HG02798 (cell line): ENCODE measurements around the gene PCDH9.
A peak's percentile ranks its signal among the peaks of the same experiment; 100 is the strongest.

Experiments used
- ATAC-seq: cut with Tn5 transposase; IDR thresholded peaks from one replicate; pipeline ENCODE4 v1.9.1; 2021; ENCODE audit warnings: mild to moderate bottlenecking; ENCODE audit not compliant: unreplicated experiment, poor library complexity

Gene PCDH9

GRCh38 chr13:66992719-66993118 lies 237.4 kb downstream of the PCDH9 start:
- ATAC-seq, result no peak

DNA sequence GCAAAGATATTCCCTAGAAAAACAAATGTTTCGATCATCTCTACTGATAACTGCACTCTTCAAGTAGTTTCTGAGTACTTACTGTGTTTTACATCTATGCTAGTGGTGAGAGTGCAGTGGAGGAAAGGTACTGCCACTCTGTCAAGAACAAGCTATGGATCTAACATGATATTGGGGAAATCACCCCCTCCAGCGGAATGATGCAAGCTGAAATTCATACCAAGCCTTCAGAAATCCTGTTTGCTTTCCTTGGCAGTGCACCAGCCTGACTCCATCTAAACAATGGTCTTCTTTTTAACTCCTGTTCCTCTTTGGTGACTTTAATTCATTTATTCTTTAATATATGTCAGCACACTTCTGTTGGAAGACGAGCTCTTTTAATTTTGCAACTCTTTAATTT lies 238.0 kb downstream of the PCDH9 start:
- ATAC-seq, result no peak

- no peak for ATAC-seq
Measured at GRCh38 chr13:66984241-66984640, 245.9 kb downstream of the PCDH9 start.

- ATAC-seq, result no peak
Measured at GRCh38 chr13:66981912-66982311, 248.2 kb downstream of the PCDH9 start.

DNA sequence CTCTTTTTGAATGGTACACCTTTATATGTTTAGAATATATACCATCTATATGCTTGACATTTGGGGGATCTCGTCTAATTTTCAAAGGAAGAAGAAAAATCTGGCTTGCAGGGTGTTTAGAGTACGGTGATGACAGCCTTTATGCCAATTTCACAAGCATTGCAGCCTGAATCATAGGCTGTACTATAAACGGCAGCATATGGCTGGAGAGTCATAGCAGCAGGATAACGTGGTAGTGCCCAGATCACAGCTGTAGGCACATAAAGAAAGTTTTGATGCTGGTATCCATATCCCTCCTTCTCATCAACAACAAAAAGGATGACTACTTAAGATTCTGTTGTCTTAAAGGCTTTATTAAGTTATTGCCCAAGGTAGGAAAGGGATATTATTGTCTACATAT lies 253.0 kb downstream of the PCDH9 start:
- ATAC-seq, result no peak

GRCh38 chr13:66974889-66975288 lies 255.2 kb downstream of the PCDH9 start:
- no peak for ATAC-seq

GRCh38 chr13:66974174-66974573 lies 256.0 kb downstream of the PCDH9 start:
- ATAC-seq, result no peak

DNA sequence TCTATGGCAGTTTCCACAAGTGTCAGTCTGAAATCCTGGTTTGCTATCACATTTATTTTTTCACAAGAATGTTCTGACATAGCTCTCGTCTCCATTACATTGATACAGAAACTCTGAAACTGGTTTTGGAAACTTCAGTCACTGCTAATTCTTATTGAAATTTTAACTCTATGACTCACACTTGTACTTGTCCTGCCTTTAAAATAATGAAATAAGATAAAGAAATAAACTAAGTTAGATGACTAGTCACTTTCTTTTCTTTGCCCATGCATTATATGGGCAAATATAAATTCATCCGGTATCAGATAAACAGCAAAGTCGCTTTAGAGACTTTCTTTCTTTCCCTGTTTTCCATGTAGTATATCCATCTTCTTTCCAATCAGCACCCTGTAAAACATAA lies 257.5 kb downstream of the PCDH9 start:
- ATAC-seq, result no peak

- ATAC-seq, result no peak
Measured at GRCh38 chr13:66971004-66971403, 259.1 kb downstream of the PCDH9 start.

GRCh38 chr13:66969291-66969690 lies 260.8 kb downstream of the PCDH9 start:
- ATAC-seq, result no peak

- no peak for ATAC-seq
Measured at GRCh38 chr13:66967811-66968597, 262.1 kb downstream of the PCDH9 start.

DNA sequence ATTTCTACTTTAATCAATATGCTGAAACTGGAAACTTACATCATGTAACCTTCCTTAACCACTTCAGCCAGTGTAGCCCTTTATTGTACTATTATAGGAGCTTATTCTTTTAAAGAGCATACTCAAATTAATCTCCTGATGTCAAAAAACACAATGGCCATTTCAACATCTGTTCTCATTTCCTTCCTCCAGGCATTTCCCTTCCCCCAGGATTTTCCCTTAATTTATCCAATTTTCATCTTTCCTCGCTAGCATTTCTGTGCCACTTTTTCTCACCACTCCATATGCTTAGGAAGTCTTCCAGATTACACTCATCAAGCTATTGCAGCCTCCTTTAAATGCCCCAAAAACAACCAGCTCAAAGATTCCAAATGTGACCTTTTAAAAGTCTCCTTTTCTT lies 265.0 kb downstream of the PCDH9 start:
- no peak for ATAC-seq

DNA sequence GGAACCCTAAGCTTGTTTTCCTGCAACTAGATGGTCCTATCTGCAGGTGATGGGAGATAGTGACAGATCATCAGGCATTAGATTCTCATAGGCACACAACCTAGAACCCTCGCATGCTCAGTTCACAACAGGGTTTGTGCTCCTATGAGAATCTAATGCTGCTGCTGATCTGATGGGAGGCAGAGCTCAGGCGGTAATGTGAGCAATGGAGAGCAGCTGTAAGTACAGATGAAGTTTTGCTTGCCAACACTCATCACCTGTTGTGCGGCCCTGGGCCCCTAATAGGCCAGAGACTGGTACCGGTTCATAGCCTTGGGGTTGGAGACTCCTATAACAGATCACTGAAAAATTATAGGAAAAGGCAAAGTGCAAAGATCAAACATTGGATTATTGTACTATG lies 267.2 kb downstream of the PCDH9 start:
- ATAC-seq, result no peak

- ATAC-seq, result peak; percentile 43
Measured at GRCh38 chr13:66958611-66959010, 271.5 kb downstream of the PCDH9 start.

DNA sequence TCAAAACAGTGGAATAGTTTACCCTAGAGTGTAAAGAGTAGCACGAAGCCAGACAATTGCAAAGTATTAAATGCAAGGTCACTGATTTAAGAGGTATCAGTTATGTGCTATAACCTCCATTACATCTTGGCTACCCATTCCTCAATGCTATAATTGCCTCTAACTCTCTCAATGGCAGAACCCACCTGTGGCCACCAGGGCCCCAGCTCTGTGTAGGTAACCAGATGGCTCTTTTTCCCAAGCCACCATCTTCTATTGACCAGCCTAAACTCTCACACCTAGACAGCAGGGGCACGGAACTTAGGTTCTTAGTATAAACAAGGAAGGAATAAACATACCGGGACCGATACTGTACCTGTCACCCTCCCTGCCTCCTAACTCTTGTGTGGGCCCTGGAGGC lies 277.6 kb downstream of the PCDH9 start:
- ATAC-seq, result no peak

- ATAC-seq, result no peak
Measured at GRCh38 chr13:66951426-66951825, 278.7 kb downstream of the PCDH9 start.

- ATAC-seq, result no peak
Measured at GRCh38 chr13:66950666-66951065, 279.5 kb downstream of the PCDH9 start.

DNA sequence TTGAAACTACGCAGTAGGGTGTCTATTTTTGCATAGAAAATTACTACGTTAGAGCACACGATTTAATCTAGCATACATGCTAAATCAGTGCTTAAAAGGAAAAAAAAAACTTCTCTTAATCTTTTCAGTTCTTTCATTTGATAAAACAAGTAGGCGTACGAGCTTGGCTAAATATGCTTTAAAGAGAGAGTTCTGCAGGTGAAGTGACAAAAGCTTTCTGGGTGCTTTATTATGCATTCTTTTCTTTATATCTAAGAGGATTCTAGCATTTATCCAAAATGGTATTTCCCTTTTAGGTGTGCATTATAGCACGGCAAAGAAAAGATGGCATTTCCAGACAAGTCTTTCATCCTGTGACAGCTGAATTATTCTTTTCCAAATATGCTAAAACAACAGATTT lies 281.2 kb downstream of the PCDH9 start:
- ATAC-seq, result no peak

- ATAC-seq, result no peak
Measured at GRCh38 chr13:66943530-66943929, 286.6 kb downstream of the PCDH9 start.

DNA sequence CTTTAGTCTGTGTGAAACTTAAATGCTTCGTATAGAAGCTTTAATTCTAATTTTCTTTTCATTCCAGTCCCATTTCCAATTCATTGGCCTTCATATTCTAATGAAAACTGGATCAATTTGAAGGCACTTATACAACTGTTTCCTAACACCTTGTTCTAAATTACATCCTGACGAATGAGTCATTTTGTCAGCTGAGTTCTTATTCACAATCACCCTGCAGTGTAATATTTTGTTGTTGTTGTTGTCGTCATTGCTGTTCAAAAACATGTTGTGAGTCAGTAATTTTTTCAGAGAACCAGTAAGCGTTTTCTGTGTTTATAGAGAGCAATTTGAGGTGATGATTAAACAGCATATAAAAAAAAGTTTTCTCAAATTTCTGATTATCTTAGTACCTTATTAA lies 290.0 kb downstream of the PCDH9 start:
- no peak for ATAC-seq

- ATAC-seq, result no peak
Measured at GRCh38 chr13:66937423-66937822, 292.7 kb downstream of the PCDH9 start.

DNA sequence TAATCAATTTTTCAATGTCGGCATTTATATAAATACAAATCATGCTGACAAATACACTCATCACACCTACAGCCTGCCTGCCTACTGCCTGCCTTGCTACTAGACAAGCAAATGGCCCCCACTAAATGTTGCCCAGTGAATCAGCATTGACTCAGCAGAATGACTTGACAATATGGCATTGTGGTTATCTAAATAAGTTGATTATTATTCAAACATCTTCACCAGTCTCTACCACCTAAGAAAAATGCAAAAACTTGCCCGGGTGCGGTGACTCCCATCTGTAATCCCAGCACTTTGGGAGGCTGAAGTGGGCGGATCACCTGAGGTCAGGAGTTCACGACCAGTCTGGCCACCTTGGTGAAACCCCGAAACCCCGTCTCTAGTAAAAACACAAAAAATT lies 296.1 kb downstream of the PCDH9 start:
- ATAC-seq, result no peak

DNA sequence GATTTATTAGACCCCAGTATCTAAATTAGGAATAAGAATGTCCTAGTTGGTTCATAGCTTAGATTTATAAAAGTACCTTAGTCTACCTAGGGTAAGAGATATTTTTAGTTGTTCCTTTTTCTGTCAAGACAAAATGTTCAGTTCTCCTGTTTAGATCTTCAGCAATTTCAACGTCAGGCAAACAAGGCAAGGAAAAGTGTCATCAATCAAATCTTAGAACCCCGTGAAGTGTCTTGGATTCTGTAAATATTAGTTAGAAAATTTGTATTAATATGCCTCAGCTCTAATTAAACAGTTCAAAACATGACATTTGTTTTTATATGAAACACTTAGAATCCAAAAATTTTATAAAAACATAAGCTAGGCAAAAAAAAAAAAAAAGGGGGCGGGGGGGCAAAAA lies 296.6 kb downstream of the PCDH9 start:
- no peak for ATAC-seq
